Measurements from ENCODE around the gene CLEC11A. TPM values are rescaled to one million over a fixed set of nuclear protein-coding genes. Genes with fewer than 3 reads are reported as not detected.

CLEC11A gene
- total RNA-seq, 6 experiments from 2014 or later: 1.7 to 9.9 (median 5.0) TPM

- H3K4me3 ChIP-seq: no peak overlapping the region
- no peaks in the 10 kb centered on the region for H3K36me3 ChIP-seq
- TF ChIP-seq CTCF (IDR thresholded peaks at IDR 0.05) (no peak), POLR2A (IDR thresholded peaks at IDR 0.05) (no peak)
- DNase-seq (no peak), ATAC-seq (no peak)
- no peaks in the 10 kb centered on the region for H3K4me1 ChIP-seq
- WGBS (ENCODE audit: insufficient coverage, low coverage, low lambda C conversion rate, missing lambda C conversion rate): 20% methylated on average over 1 of the region's 10 CpGs
- H3K9me3 ChIP-seq: no peaks in the 10 kb centered on the region
- no peaks in the 10 kb centered on the region for H3K27me3 ChIP-seq
- no peak overlapping the region for H3K27ac ChIP-seq
- intact Hi-C loops (cut with DNase I): loop anchor here in 1 of 2 donors (10.0 kb wide), 1 partner anchor 75 kb away; no protein-coding TSS in a partner anchor
Measured at GRCh38 chr19:50710094-50710493, 13.1 kb upstream of the CLEC11A start.

GRCh38 chr19:50710612-50711011, 12.6 kb upstream of the CLEC11A start:
- intact Hi-C loops (cut with DNase I): loop anchor here in 1 of 2 donors (10.0 kb wide), 1 partner anchor 74 kb away; no protein-coding TSS in a partner anchor
- Histone ChIP-seq H3K27ac (no peak overlapping the region), H3K4me3 (no peak overlapping the region), H3K4me1 (no peaks in the 10 kb centered on the region), H3K36me3 (no peaks in the 10 kb centered on the region), H3K9me3 (no peaks in the 10 kb centered on the region), H3K27me3 (no peaks in the 10 kb centered on the region)
- ATAC-seq (no peak), DNase-seq (no peak)
- TF ChIP-seq POLR2A (IDR thresholded peaks at IDR 0.05) (no peak), CTCF (IDR thresholded peaks at IDR 0.05) (no peak)
- no CpG with 5 or more reads among the region's 5 CpGs for WGBS (ENCODE audit: insufficient coverage, low coverage, low lambda C conversion rate, missing lambda C conversion rate)

GRCh38 chr19:50711196-50711595, 12.0 kb upstream of the CLEC11A start:
- ATAC-seq (no peak), DNase-seq (no peak)
- Histone ChIP-seq H3K27ac (no peak overlapping the region), H3K36me3 (no peaks in the 10 kb centered on the region), H3K9me3 (no peaks in the 10 kb centered on the region), H3K4me1 (no peaks in the 10 kb centered on the region), H3K4me3 (no peak overlapping the region), H3K27me3 (no peaks in the 10 kb centered on the region)
- no CpG with 5 or more reads among the region's 11 CpGs for WGBS (ENCODE audit: insufficient coverage, low coverage, low lambda C conversion rate, missing lambda C conversion rate)
- no peak for TF ChIP-seq CTCF (IDR thresholded peaks at IDR 0.05)
- no peak for TF ChIP-seq POLR2A (IDR thresholded peaks at IDR 0.05)
- intact Hi-C loops (cut with DNase I): loop anchor here in 1 of 2 donors (10.0 kb wide), 1 partner anchor 74 kb away; no protein-coding TSS in a partner anchor

GRCh38 chr19:50711805-50712204, 11.4 kb upstream of the CLEC11A start:
- no peak overlapping the region for H3K4me3 ChIP-seq
- no peaks in the 10 kb centered on the region for H3K36me3 ChIP-seq
- H3K27me3 ChIP-seq: no peaks in the 10 kb centered on the region
- H3K4me1 ChIP-seq: no peaks in the 10 kb centered on the region
- DNase-seq: no peak
- H3K27ac ChIP-seq: no peak overlapping the region
- no peak for ATAC-seq
- no peak for TF ChIP-seq POLR2A (IDR thresholded peaks at IDR 0.05)
- TF ChIP-seq CTCF (IDR thresholded peaks at IDR 0.05): no peak
- no peaks in the 10 kb centered on the region for H3K9me3 ChIP-seq
- intact Hi-C loops (cut with DNase I): loop anchor here in 1 of 2 donors (10.0 kb wide), 1 partner anchor 73 kb away; no protein-coding TSS in a partner anchor
- 42% methylated on average over 6 of the region's 9 CpGs for WGBS (ENCODE audit: insufficient coverage, low coverage, low lambda C conversion rate, missing lambda C conversion rate)

Data from right lobe of liver (tissue), 6 donors.